Vagina (tissue), 2 donors: ENCODE results near the gene HEXIM1.

Source experiments
- CTCF ChIP-seq, 3 experiments: fragments of 450-650 bp in 2 of 3; fragments of 200-600 bp in 1 of 3; sonication (generic) in 1 of 3; IDR thresholded peaks; one replicate each; pipeline ENCODE4 v1.5.1; 2017 to 2019; ENCODE audit warnings: antibody characterized with exemption in 3 of 3, mild to moderate bottlenecking in 2 of 3, moderate library complexity in 2 of 3
- POLR2A ChIP-seq, 2 donors: fragments of 450-650 bp; IDR thresholded peaks; one replicate each; pipeline ENCODE4 v1.6.1; 2017; ENCODE audit warnings: antibody characterized with exemption in 2 of 2, mild to moderate bottlenecking in 2 of 2, moderate library complexity in 2 of 2

GRCh38 chr17:45131616-45132319, 16.5 kb upstream of the HEXIM1 start:
- TF ChIP-seq CTCF (IDR thresholded peaks at IDR 0.05) (peak; percentile 67 to 88 (median 76)), POLR2A (IDR thresholded peaks at IDR 0.05) (no peak)
